Measurements from ENCODE around the gene TMEM245.

GRCh38 chr9:109017493-109017892 is 102.3 kb downstream of the TMEM245 start:
- TF ChIP-seq POLR2A (IDR thresholded peaks at IDR 0.05; ENCODE audit: low read depth, low read length): no peak
- TF ChIP-seq CTCF (IDR thresholded peaks at IDR 0.05; ENCODE audit: extremely low read depth in 1 of 2, insufficient read depth in 1 of 2, low read depth in 1 of 2, low read length in 2 of 2): no peak
- TF ChIP-seq EZH2 (IDR thresholded peaks at IDR 0.05; ENCODE audit: borderline replicate concordance, low read depth, low read length, severe bottlenecking): no peak
- TF ChIP-seq FOS (IDR thresholded peaks at IDR 0.05; ENCODE audit: borderline replicate concordance, insufficient read depth, low read length): no peak
